ENCODE results near the gene HMCN2. TPM values are rescaled to one million over a fixed set of nuclear protein-coding genes. Genes with fewer than 3 reads are reported as not detected.

Gene HMCN2
- total and polyA plus RNA-seq, 2 of the 4 experiments (the other 2 are of a cell fraction): 0.02 TPM; not detected in 1

DNA sequence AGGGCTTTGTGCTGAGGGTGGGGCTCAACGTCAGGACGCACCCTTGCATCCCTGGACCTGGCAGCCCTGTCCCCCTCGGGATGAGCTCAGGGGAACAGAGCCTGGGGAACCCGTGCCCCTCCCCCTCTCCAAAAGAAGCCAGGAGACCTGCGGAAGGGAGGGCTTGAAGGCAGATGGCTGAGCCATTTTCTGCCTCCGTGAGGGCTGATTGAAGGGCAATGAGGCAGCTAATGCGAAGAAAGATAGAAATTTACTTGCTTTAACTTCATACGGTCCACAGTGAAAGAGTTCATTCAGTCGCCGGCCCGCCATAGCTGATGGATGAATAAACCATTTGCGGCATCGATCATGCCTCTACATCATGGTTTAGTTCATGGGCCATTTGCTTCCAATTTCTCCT lies 208.0 kb downstream of the HMCN2 start:
- CTCF ChIA-PET: no interaction called here
- dilution Hi-C loops (cut with HindIII; ENCODE audit: low sequenced_read_pairs, unreplicated experiment): no loop called here
- in situ Hi-C loops (cut with MboI; ENCODE audit: low sequenced_read_pairs): no loop called here
- H3K4me3 ChIP-seq (ENCODE audit: insufficient read depth, low read depth, low read length): no peak overlapping the region
- no TSS peak for BruUV-seq (replicated peaks)
- no peak overlapping the region for H3K9ac ChIP-seq (ENCODE audit: low read depth, low read length)
- H2AK5ac ChIP-seq (ENCODE audit: low read depth, low read length): no peak overlapping the region
- H2BK20ac ChIP-seq (ENCODE audit: low read depth, low read length): no peak overlapping the region
- no peak overlapping the region for H2BK5ac ChIP-seq (ENCODE audit: low read depth, low read length, poor library complexity, severe bottlenecking)
- DNase-seq (no peak), ATAC-seq (ENCODE audit: low read depth) (no peak)
- H2AK9ac ChIP-seq (replicated peaks; ENCODE audit: low read depth, low read length, poor library complexity): no peak overlapping the region
- H3K4me1 ChIP-seq (ENCODE audit: control insufficient read depth, insufficient read depth, low read length): no peaks in the 10 kb centered on the region
- no peak overlapping the region for H2BK15ac ChIP-seq (ENCODE audit: low read depth, low read length)
- H3K9me1 ChIP-seq (ENCODE audit: insufficient read depth, low read length): no peaks in the 10 kb centered on the region
- H3K4me2 ChIP-seq (ENCODE audit: low read depth, low read length): no peak overlapping the region
- no peak overlapping the region for H3K56ac ChIP-seq (ENCODE audit: extremely low read depth, insufficient read depth, low read length)
- no peak overlapping the region for H2BK120ac ChIP-seq (ENCODE audit: low read depth, low read length)
- no peaks in the 10 kb centered on the region for H3K36me3 ChIP-seq (ENCODE audit: control insufficient read depth, insufficient read depth, low read length)
- H3K9me3 ChIP-seq (ENCODE audit: control insufficient read depth, insufficient read depth, low read length): no peaks in the 10 kb centered on the region
- no peak overlapping the region for H2AFZ ChIP-seq (replicated peaks; ENCODE audit: low read length, poor library complexity)
- TF ChIP-seq MAZ (IDR thresholded peaks at IDR 0.05; ENCODE audit: borderline replicate concordance, low read depth, low read length): no peak
- no peak for TF ChIP-seq BHLHE40 (IDR thresholded peaks at IDR 0.05; ENCODE audit: low read depth, low read length)
- TF ChIP-seq, protein P1, sequence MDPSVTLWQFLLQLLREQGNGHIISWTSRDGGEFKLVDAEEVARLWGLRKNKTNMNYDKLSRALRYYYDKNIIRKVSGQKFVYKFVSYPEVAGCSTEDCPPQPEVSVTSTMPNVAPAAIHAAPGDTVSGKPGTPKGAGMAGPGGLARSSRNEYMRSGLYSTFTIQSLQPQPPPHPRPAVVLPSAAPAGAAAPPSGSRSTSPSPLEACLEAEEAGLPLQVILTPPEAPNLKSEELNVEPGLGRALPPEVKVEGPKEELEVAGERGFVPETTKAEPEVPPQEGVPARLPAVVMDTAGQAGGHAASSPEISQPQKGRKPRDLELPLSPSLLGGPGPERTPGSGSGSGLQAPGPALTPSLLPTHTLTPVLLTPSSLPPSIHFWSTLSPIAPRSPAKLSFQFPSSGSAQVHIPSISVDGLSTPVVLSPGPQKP (IDR thresholded peaks at IDR 0.05; ENCODE audit: borderline replicate concordance, low read depth, low read length): no peak
- no peak for TF ChIP-seq CEBPB (IDR thresholded peaks at IDR 0.05; ENCODE audit: low read depth, low read length)
- TF ChIP-seq NFE2L2 (IDR thresholded peaks at IDR 0.05; ENCODE audit: low read depth, low read length): no peak
- TF ChIP-seq POLR2A (IDR thresholded peaks at IDR 0.05; ENCODE audit: low read depth, low read length): no peak
- no peak for TF ChIP-seq CHD1 (IDR thresholded peaks at IDR 0.05; ENCODE audit: low read depth, low read length)
- TF ChIP-seq, protein P2, sequence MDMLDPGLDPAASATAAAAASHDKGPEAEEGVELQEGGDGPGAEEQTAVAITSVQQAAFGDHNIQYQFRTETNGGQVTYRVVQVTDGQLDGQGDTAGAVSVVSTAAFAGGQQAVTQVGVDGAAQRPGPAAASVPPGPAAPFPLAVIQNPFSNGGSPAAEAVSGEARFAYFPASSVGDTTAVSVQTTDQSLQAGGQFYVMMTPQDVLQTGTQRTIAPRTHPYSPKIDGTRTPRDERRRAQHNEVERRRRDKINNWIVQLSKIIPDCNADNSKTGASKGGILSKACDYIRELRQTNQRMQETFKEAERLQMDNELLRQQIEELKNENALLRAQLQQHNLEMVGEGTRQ (IDR thresholded peaks at IDR 0.05; ENCODE audit: low read depth, low read length): no peak
- TF ChIP-seq RFX5 (IDR thresholded peaks at IDR 0.05; ENCODE audit: low read depth, low read length): no peak
- TF ChIP-seq FOS (IDR thresholded peaks at IDR 0.05; ENCODE audit: low read depth, low read length): no peak
- TF ChIP-seq, protein P3, sequence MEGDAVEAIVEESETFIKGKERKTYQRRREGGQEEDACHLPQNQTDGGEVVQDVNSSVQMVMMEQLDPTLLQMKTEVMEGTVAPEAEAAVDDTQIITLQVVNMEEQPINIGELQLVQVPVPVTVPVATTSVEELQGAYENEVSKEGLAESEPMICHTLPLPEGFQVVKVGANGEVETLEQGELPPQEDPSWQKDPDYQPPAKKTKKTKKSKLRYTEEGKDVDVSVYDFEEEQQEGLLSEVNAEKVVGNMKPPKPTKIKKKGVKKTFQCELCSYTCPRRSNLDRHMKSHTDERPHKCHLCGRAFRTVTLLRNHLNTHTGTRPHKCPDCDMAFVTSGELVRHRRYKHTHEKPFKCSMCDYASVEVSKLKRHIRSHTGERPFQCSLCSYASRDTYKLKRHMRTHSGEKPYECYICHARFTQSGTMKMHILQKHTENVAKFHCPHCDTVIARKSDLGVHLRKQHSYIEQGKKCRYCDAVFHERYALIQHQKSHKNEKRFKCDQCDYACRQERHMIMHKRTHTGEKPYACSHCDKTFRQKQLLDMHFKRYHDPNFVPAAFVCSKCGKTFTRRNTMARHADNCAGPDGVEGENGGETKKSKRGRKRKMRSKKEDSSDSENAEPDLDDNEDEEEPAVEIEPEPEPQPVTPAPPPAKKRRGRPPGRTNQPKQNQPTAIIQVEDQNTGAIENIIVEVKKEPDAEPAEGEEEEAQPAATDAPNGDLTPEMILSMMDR (conservative IDR thresholded peaks at IDR 0.05; ENCODE audit: low read depth, low read length): no peak
- TF ChIP-seq RAD21 (IDR thresholded peaks at IDR 0.05; ENCODE audit: low read length): no peak
- no peak for TF ChIP-seq RCOR1 (IDR thresholded peaks at IDR 0.05; ENCODE audit: insufficient replicate concordance, low read length)
- no peak for TF ChIP-seq MXI1 (IDR thresholded peaks at IDR 0.05; ENCODE audit: borderline replicate concordance, low read depth, low read length)
- no peak for TF ChIP-seq MAFK (IDR thresholded peaks at IDR 0.05; ENCODE audit: low read depth, low read length)
- TF ChIP-seq SMC3 (IDR thresholded peaks at IDR 0.05; ENCODE audit: low read depth, low read length): no peak
- no peak overlapping the region for H3K4ac ChIP-seq (ENCODE audit: low read depth, low read length)
- H3K27me3 ChIP-seq (ENCODE audit: control insufficient read depth, insufficient read depth, low read length): peaks cover 22% of the 10 kb centered on the region
- intact Hi-C loops (cut with micrococcal nuclease): no loop called here
- no peaks in the 10 kb centered on the region for H3K79me1 ChIP-seq (ENCODE audit: low read depth in 1 of 2, low read length in 2 of 2)
- H3K18ac ChIP-seq (ENCODE audit: low read depth, low read length): no peak overlapping the region
- WGBS, 2 experiments (ENCODE audit: extremely low coverage in 2 of 2, insufficient read length in 1 of 2): 35% methylated on average over 2 of the region's 13 CpGs; no CpG with 5 or more reads in 1 of the 2 experiments
- no peaks in the 10 kb centered on the region for H4K20me1 ChIP-seq (ENCODE audit: insufficient read depth, low read length)
- no peak overlapping the region for H4K91ac ChIP-seq (ENCODE audit: insufficient read depth, low read depth, low read length)
- no peak overlapping the region for H3K23ac ChIP-seq (ENCODE audit: low read depth, low read length)
- no peak overlapping the region for H3K27ac ChIP-seq (ENCODE audit: insufficient read depth, low read length)
- no peak overlapping the region for H4K5ac ChIP-seq (ENCODE audit: low read depth, low read length)
- H4K8ac ChIP-seq (ENCODE audit: low read depth in 2 of 2, low read length in 2 of 2): no peak overlapping the region
- POLR2A ChIA-PET (ENCODE audit: unreplicated experiment): no interaction called here
- H3K14ac ChIP-seq (replicated peaks; ENCODE audit: low read depth, low read length): no peak overlapping the region
